Naive thymus-derived CD8-positive, alpha-beta T cell (primary cell): Measurements from ENCODE around the gene OTOF. TPM values are rescaled to one million over a fixed set of nuclear protein-coding genes. Genes with fewer than 3 reads are reported as not detected.

Source experiments
- ATAC-seq, 2 donors: fragments of 150-1000 bp; cut with Tn5 transposase in 1 of 2; sonication (Bioruptor Pico), chemical (Tn5 transposase) in 1 of 2; 1 replicate in 1 of 2; 2 replicates in 1 of 2; pipeline ENCODE4 v1.10.0; 2021; ENCODE audit warnings: mild to moderate bottlenecking in 2 of 2, moderate library complexity in 2 of 2
- POLR2A ChIA-PET: fragments of 350-600 bp; sonication (Branson Sonifier 250); formaldehyde crosslinking; loops from one replicate; lab custom pipeline; 2021; ENCODE audit warnings: antibody characterized with exemption; lab: Charles Lee
- DNase-seq, 10 donors: peaks; one replicate each; pipeline versions ENCODE4 v3.0.0 to v3.0.0-alpha.2; 2020 to 2022
- H3K27ac Mint-ChIP-seq, 10 donors: one replicate each; pipeline ENCODE4 v1.8.0; 2020 to 2022; ENCODE audit warnings: mild to moderate bottlenecking in 10 of 10, mixed read lengths in 10 of 10, moderate library complexity in 4 of 10, inconsistent platforms in 1 of 10
- H3K27me3 Mint-ChIP-seq, 5 donors: one replicate each; pipeline ENCODE4 v1.8.0; 2021 to 2022; ENCODE audit warnings: mixed read lengths in 5 of 5
- H3K36me3 Mint-ChIP-seq, 3 donors: one replicate each; pipeline ENCODE4 v1.8.0; 2020 to 2022; ENCODE audit warnings: mixed read lengths in 3 of 3, mild to moderate bottlenecking in 2 of 3, inconsistent platforms in 1 of 3
- H3K4me1 Mint-ChIP-seq, 4 donors: one replicate each; pipeline ENCODE4 v1.8.0; 2021 to 2022; ENCODE audit warnings: mixed read lengths in 4 of 4
- H3K4me3 Mint-ChIP-seq, 10 donors: one replicate each; pipeline ENCODE4 v1.8.0; 2020 to 2022; ENCODE audit warnings: mild to moderate bottlenecking in 10 of 10, mixed read lengths in 10 of 10, moderate library complexity in 6 of 10, inconsistent platforms in 1 of 10
- H3K9me3 Mint-ChIP-seq, 9 donors: one replicate each; pipeline ENCODE4 v1.8.0; 2020 to 2022; ENCODE audit warnings: mixed read lengths in 9 of 9, mild to moderate bottlenecking in 3 of 9, inconsistent platforms in 1 of 9, moderate library complexity in 1 of 9
- polyA plus RNA-seq, 3 donors: library from polyadenylated mRNA; unstranded; fragments of 300-500 nt; fragmentation: Illumina TruSeq; gene quantifications; one replicate each; pipeline ENCODE4 v1.2.3, GENCODE V29; 2021
- total RNA-seq, 8 experiments: library from RNA in 2 of 8; stranded (reverse) in 2 of 8; gene quantifications; one replicate each; pipeline ENCODE4 v1.2.3 and lab custom pipeline; 2021 to 2026

The OTOF gene
- total and polyA plus RNA-seq, 5 experiments from 2014 or later, result 0.08 to 0.23 (median 0.11) TPM; not detected in 1

- ATAC-seq (no peak), DNase-seq (no peak)
- no peak overlapping the region for H3K4me3 Mint-ChIP-seq
- no peak overlapping the region for H3K27ac Mint-ChIP-seq
- POLR2A ChIA-PET, result interaction anchor here (0.7 kb wide), 1 partner anchor 575 kb away, joined by 9 read pairs; no protein-coding TSS in a partner anchor
- peaks cover 0 to 8% (median 0%) of the 10 kb centered on the region in 9 donors for H3K9me3 Mint-ChIP-seq
- peaks cover 0 to 5% (median 0%) of the 10 kb centered on the region in 5 donors for H3K27me3 Mint-ChIP-seq
- no peaks in the 10 kb centered on the region for H3K4me1 Mint-ChIP-seq
- no peaks in the 10 kb centered on the region for H3K36me3 Mint-ChIP-seq
Observed at GRCh38 chr2:26421961-26422360, 56.0 kb downstream of the OTOF start.

- ATAC-seq (no peak), DNase-seq (no peak)
- Mint-ChIP-seq H3K9me3 (no peaks in the 10 kb centered on the region), H3K27me3 (peaks cover 0 to 14% (median 5%) of the 10 kb centered on the region in 5 donors), H3K36me3 (no peaks in the 10 kb centered on the region), H3K27ac (no peak overlapping the region), H3K4me3 (no peak overlapping the region), H3K4me1 (peaks cover 6 to 10% (median 8%) of the 10 kb centered on the region in 4 donors)
- POLR2A ChIA-PET, result no interaction called here
Observed at GRCh38 chr2:26414311-26414710, 63.6 kb downstream of the OTOF start.

GRCh38 chr2:26412091-26412673 lies 65.7 kb downstream of the OTOF start:
- Mint-ChIP-seq H3K27ac (peak overlapping the region in 1 of 10 donors; percentile 48), H3K4me3 (peak overlapping the region; percentile 3 to 77 (median 52)), H3K36me3 (no peaks in the 10 kb centered on the region), H3K4me1 (peaks cover 6 to 10% (median 8%) of the 10 kb centered on the region in 4 donors), H3K9me3 (no peaks in the 10 kb centered on the region), H3K27me3 (peaks cover 12 to 18% (median 13%) of the 10 kb centered on the region in 5 donors)
- POLR2A ChIA-PET, result no interaction called here
- ATAC-seq (no peak), DNase-seq (no peak)

GRCh38 chr2:26411419-26411818 lies 66.5 kb downstream of the OTOF start:
- Mint-ChIP-seq H3K4me1 (peaks cover 6 to 10% (median 8%) of the 10 kb centered on the region in 4 donors), H3K9me3 (no peaks in the 10 kb centered on the region), H3K36me3 (no peaks in the 10 kb centered on the region), H3K27me3 (peaks cover 13 to 20% (median 16%) of the 10 kb centered on the region in 5 donors), H3K27ac (no peak overlapping the region), H3K4me3 (peak overlapping the region in 2 of 10 donors; percentile 25 to 73)
- no peak for ATAC-seq
- POLR2A ChIA-PET, result no interaction called here
- no peak for DNase-seq

GRCh38 chr2:26410764-26411243 lies 67.1 kb downstream of the OTOF start:
- H3K27me3 Mint-ChIP-seq, result peaks cover 13 to 24% (median 16%) of the 10 kb centered on the region in 5 donors
- H3K9me3 Mint-ChIP-seq, result no peaks in the 10 kb centered on the region
- H3K4me1 Mint-ChIP-seq, result peaks cover 6 to 10% (median 8%) of the 10 kb centered on the region in 4 donors
- DNase-seq, result no peak
- ATAC-seq, result no peak
- no peak overlapping the region for H3K27ac Mint-ChIP-seq
- no peak overlapping the region for H3K4me3 Mint-ChIP-seq
- POLR2A ChIA-PET, result no interaction called here
- no peaks in the 10 kb centered on the region for H3K36me3 Mint-ChIP-seq

- no peak for ATAC-seq
- no peak overlapping the region for H3K4me3 Mint-ChIP-seq
- H3K27me3 Mint-ChIP-seq, result peaks cover 15 to 29% (median 17%) of the 10 kb centered on the region in 5 donors
- POLR2A ChIA-PET, result no interaction called here
- no peak for DNase-seq
- H3K27ac Mint-ChIP-seq, result no peak overlapping the region
- H3K36me3 Mint-ChIP-seq, result no peaks in the 10 kb centered on the region
- no peaks in the 10 kb centered on the region for H3K9me3 Mint-ChIP-seq
- H3K4me1 Mint-ChIP-seq, result peaks cover 6 to 10% (median 8%) of the 10 kb centered on the region in 4 donors
Observed at GRCh38 chr2:26409785-26410184, 68.1 kb downstream of the OTOF start.

- H3K27me3 Mint-ChIP-seq, result peaks cover 16 to 39% (median 21%) of the 10 kb centered on the region in 5 donors
- no peaks in the 10 kb centered on the region for H3K36me3 Mint-ChIP-seq
- DNase-seq, result no peak
- POLR2A ChIA-PET, result no interaction called here
- no peak overlapping the region for H3K4me3 Mint-ChIP-seq
- no peak for ATAC-seq
- H3K9me3 Mint-ChIP-seq, result no peaks in the 10 kb centered on the region
- no peak overlapping the region for H3K27ac Mint-ChIP-seq
- peaks cover 6 to 12% (median 8%) of the 10 kb centered on the region in 4 donors for H3K4me1 Mint-ChIP-seq
Observed at GRCh38 chr2:26407526-26407925, 70.4 kb downstream of the OTOF start.

Other genes starting within 250 kb of the OTOF start
- gene HADHA, start 233.5 kb downstream of the OTOF start, total RNA-seq, result 10 to 100 TPM; 98.9 to 99.7 TPM
- 100 to 1,000 TPM; 107 to 147 (median 118) TPM for gene HADHA, start 233.5 kb downstream of the OTOF start, polyA plus RNA-seq
- 10 to 100 TPM; 58.0 to 58.9 TPM for gene HADHB, start 233.2 kb downstream of the OTOF start, total RNA-seq
- 10 to 100 TPM; 80.2 to 93.9 (median 81.2) TPM for gene HADHB, start 233.2 kb downstream of the OTOF start, polyA plus RNA-seq
- 10 to 100 TPM; 20.7 to 21.5 TPM for gene SELENOI, start 132.0 kb downstream of the OTOF start, total RNA-seq
- gene SELENOI, start 132.0 kb downstream of the OTOF start, polyA plus RNA-seq, result 1 to 10 TPM; 2.6 to 4.6 (median 4.0) TPM
- 1 to 10 TPM; 1.5 TPM for gene ADGRF3, start 131.3 kb downstream of the OTOF start, total RNA-seq
- gene ADGRF3, start 131.3 kb downstream of the OTOF start, polyA plus RNA-seq, result 1 to 10 TPM in 1 of 3 donors, under 1 TPM in 2; 0.09 to 1.2 (median 0.13) TPM
- not detected for gene DRC1, start 76.2 kb downstream of the OTOF start, total RNA-seq
- not detected for gene DRC1, start 76.2 kb downstream of the OTOF start, polyA plus RNA-seq
- gene CIB4, start 163.2 kb upstream of the OTOF start, total RNA-seq, result not detected
- not detected for gene CIB4, start 163.2 kb upstream of the OTOF start, polyA plus RNA-seq
- gene KCNK3, start 214.6 kb upstream of the OTOF start, total RNA-seq, result not detected
- gene KCNK3, start 214.6 kb upstream of the OTOF start, polyA plus RNA-seq, result not detected